GM12891 (cell line): ENCODE data around the gene ZFP82.

ENCODE experiments used
- POLR2A ChIP-seq: IDR thresholded peaks from 2 replicates; pipeline ENCODE4 v1.6.1; 2011; ENCODE audit warnings: low read depth, low read length, control low read depth
- POLR2AphosphoS5 ChIP-seq: IDR thresholded peaks from 2 replicates; pipeline ENCODE4 v1.6.1; 2011; ENCODE audit warnings: low read depth, low read length, control low read depth

GRCh38 chr19:36373638-36374156 is 44.7 kb downstream of the ZFP82 start:
- TF ChIP-seq POLR2A (no peak), POLR2AphosphoS5 (no peak)
